DND-41 (cell line): Measurements from ENCODE around the gene GARIN5B.

Experiments
- CTCF ChIP-seq: IDR thresholded peaks from 2 replicates; pipeline ENCODE4 v1.5.1; 2012; ENCODE audit warnings: borderline replicate concordance, low read length, moderate library complexity, mild to moderate bottlenecking; ENCODE audit not compliant: poor library complexity, severe bottlenecking; ENCODE audit errors: extremely low read depth
- EZH2 ChIP-seq: IDR thresholded peaks from 3 replicates; pipeline ENCODE4 v1.6.1; 2012; ENCODE audit warnings: borderline replicate concordance, low read depth, mild to moderate bottlenecking, moderate library complexity, low read length, inconsistent platforms; ENCODE audit not compliant: severe bottlenecking

GRCh38 chr19:55370305-55370988 lies 7.4 kb upstream of the GARIN5B start, which contains the start of gene IL11:
- no peak for TF ChIP-seq CTCF
- no peak for TF ChIP-seq EZH2
